ENCODE data around the gene ZNF750.

GRCh38 chr17:82872591-82873520 lies 33.0 kb upstream of the ZNF750 start:
- TF ChIP-seq EZH2phosphoT487 (conservative IDR thresholded peaks at IDR 0.05; ENCODE audit: low read length) = no peak
- TF ChIP-seq CTCF (IDR thresholded peaks at IDR 0.05; ENCODE audit: insufficient read depth, low read length, poor library complexity, severe bottlenecking) = no peak

Data from SU-DHL-6 (cell line).